Kidney (tissue), 14 donors: ENCODE measurements around the gene OGFR. TPM values are rescaled to one million over a fixed set of nuclear protein-coding genes. Genes with fewer than 3 reads are reported as not detected.

Experiments
- DNase-seq, 5 donors: peaks; one replicate each; pipeline ENCODE4 v3.0.0-alpha.2; 2013 to 2020
- FAIRE-seq: peaks from 2 replicates; lab custom pipeline; 2012; peaks lifted over from hg19 to GRCh38; lab: Jason Lieb, UNC
- H3K27ac ChIP-seq, 2 donors: one replicate each; pipeline ENCODE4 v1.7.0; 2013; ENCODE audit warnings: low read depth in 2 of 2, low read length in 2 of 2, inconsistent platforms in 1 of 2
- H3K27me3 ChIP-seq: one replicate; pipeline ENCODE4 v1.7.1; 2013; ENCODE audit warnings: low read length, inconsistent platforms; ENCODE audit not compliant: control insufficient read depth, insufficient read depth
- H3K36me3 ChIP-seq, 3 donors: one replicate each; pipeline versions ENCODE4 v1.7.0 to v1.7.1; 2013; ENCODE audit warnings: low read length in 3 of 3, control low read depth in 1 of 3, inconsistent platforms in 1 of 3; ENCODE audit not compliant: insufficient read depth in 3 of 3, control insufficient read depth in 2 of 3
- H3K4me1 ChIP-seq, 3 donors: one replicate each; pipeline versions ENCODE4 v1.7.0 to v1.7.1; 2013; ENCODE audit warnings: low read length in 3 of 3, inconsistent platforms in 1 of 3, low read depth in 1 of 3; ENCODE audit not compliant: control insufficient read depth in 2 of 3, insufficient read depth in 2 of 3
- H3K4me3 ChIP-seq, 3 donors: one replicate each; pipeline versions ENCODE4 v1.7.0 to v1.8.1; 2013; ENCODE audit warnings: low read length in 3 of 3, control low read depth in 1 of 3, inconsistent platforms in 1 of 3
- H3K9ac ChIP-seq, 3 donors: one replicate each; pipeline versions ENCODE4 v1.7.0 to v1.7.1; 2013; ENCODE audit warnings: low read length in 3 of 3, control low read depth in 1 of 3, inconsistent platforms in 1 of 3
- H3K9me3 ChIP-seq, 3 donors: one replicate each; pipeline versions ENCODE4 v1.7.0 to v1.7.1; 2013; ENCODE audit warnings: low read length in 3 of 3, control low read depth in 1 of 3, inconsistent platforms in 1 of 3; ENCODE audit not compliant: control insufficient read depth in 2 of 3, insufficient read depth in 1 of 3
- CTCF ChIP-seq: IDR thresholded peaks from 3 replicates; pipeline ENCODE4 v1.5.1; 2012; ENCODE audit warnings: mild to moderate bottlenecking, moderate library complexity, borderline replicate concordance; ENCODE audit not compliant: insufficient read depth; ENCODE audit errors: extremely low read depth
- intact Hi-C: fragments of 100-400 bp; cut with DNase I; formaldehyde crosslinking; loops from one replicate; pipeline ENCODE4 v1.11.1; 2022
- polyA plus RNA-seq: library from polyadenylated mRNA; stranded (reverse); fragments of 350-450 nt; fragmentation: Illumina TruSeq; extraction: RNeasy Lipid Tissue Mini Kit (QIAGEN cat#74804); gene quantifications from one replicate; pipeline ENCODE4 v1.2.3, GENCODE V29; 2014; ENCODE audit warnings: low read depth, low replicate concordance; ENCODE audit not compliant: insufficient read depth
- total RNA-seq: library from RNA; stranded (reverse); fragmentation: NEBNext Ultra II Directional; extraction: Animal tissue kit (Norgen Biotek cat#: 25700); gene quantifications from one replicate; pipeline ENCODE4 v1.2.1, GENCODE V29; 2021
- donor health status: control.
- donor health status: control.
- donor health status: control.
- donor health status: control.
- donor health status: control.
- donor health status: DM: yes; HTN: yes; CAD: no.
- donor health status: Normal renal cell carcinoma (clear cell type).

Gene OGFR
- total and polyA plus RNA-seq, 2 donors from 2014 or later: 33.7 to 46.8 TPM

GRCh38 chr20:62774762-62775161, 29.9 kb upstream of the OGFR start:
- intact Hi-C loops: no loop called here
- DNase-seq (no peak), FAIRE-seq (no peak)
- H3K9me3 ChIP-seq: no peaks in the 10 kb centered on the region
- H3K4me1 ChIP-seq: peaks cover 0 to 37% (median 0%) of the 10 kb centered on the region in 3 donors
- H3K27ac ChIP-seq: no peak overlapping the region
- no peak overlapping the region for H3K9ac ChIP-seq
- TF ChIP-seq CTCF: no peak
- no peaks in the 10 kb centered on the region for H3K27me3 ChIP-seq
- no peak overlapping the region for H3K4me3 ChIP-seq
- no peaks in the 10 kb centered on the region for H3K36me3 ChIP-seq

GRCh38 chr20:62775206-62775605, 29.4 kb upstream of the OGFR start:
- no peak for TF ChIP-seq CTCF
- no peak overlapping the region for H3K9ac ChIP-seq
- no peak overlapping the region for H3K4me3 ChIP-seq
- DNase-seq (no peak), FAIRE-seq (no peak)
- H3K27me3 ChIP-seq: no peaks in the 10 kb centered on the region
- no peaks in the 10 kb centered on the region for H3K9me3 ChIP-seq
- peaks cover 0 to 37% (median 0%) of the 10 kb centered on the region in 3 donors for H3K4me1 ChIP-seq
- no peak overlapping the region for H3K27ac ChIP-seq
- intact Hi-C loops: no loop called here
- H3K36me3 ChIP-seq: no peaks in the 10 kb centered on the region

DNA sequence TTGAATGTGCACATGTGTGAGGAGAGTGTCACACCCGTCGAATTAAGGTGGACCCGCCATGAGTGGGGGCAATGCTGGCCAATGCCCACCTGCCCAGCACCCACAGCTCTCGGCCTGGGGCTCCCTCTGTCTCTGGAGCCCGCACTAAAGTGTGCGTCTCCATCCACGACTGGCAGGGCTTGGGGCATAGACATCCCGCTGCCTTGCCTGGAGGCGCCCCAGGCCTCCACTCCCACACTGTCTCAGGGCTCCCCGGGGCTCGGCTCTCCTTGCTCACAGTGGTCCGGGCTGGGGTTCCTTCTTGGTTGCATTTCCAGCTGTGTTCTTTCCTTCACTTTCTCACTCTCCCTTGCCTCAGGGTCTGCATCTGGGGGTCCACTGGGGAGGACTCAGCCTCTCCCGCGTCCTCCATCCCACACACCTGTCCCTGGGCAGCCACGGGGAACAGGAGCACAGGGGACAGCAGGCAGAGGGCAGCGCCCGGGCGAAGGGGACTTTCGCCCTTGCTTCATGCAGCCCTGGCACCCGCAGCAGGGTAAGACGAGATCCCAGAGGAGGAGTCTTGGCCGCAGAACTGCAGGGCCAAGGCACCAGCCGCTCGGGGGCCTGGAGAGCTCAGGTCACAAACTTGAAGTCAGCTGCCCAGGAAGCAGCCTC, 28.5 kb upstream of the OGFR start:
- DNase-seq (no peak), FAIRE-seq (no peak)
- no peaks in the 10 kb centered on the region for H3K27me3 ChIP-seq
- intact Hi-C loops: no loop called here
- H3K9me3 ChIP-seq: no peaks in the 10 kb centered on the region
- peaks cover 0 to 32% (median 0%) of the 10 kb centered on the region in 3 donors for H3K4me1 ChIP-seq
- H3K9ac ChIP-seq: peak overlapping the region in 2 of 3 donors; percentile 12 to 58
- peak overlapping the region in 2 of 3 donors; percentile 32 to 55 for H3K4me3 ChIP-seq
- peak overlapping the region; percentile 57 to 87 for H3K27ac ChIP-seq
- no peaks in the 10 kb centered on the region for H3K36me3 ChIP-seq
- no peak for TF ChIP-seq CTCF
